Natural killer cell (primary cell): ENCODE measurements around the gene CCDC86. TPM values are rescaled to one million over a fixed set of nuclear protein-coding genes. Genes with fewer than 3 reads are reported as not detected.

Source experiments
- ATAC-seq, 3 donors: fragments of 150-1000 bp in 2 of 3; fragments of 200-7000 bp in 1 of 3; cut with Tn5 transposase; 1 replicate in 1 of 3; 2 replicates in 2 of 3; pipeline ENCODE4 v1.10.0; 2021; ENCODE audit warnings: mild to moderate bottlenecking in 2 of 3, moderate library complexity in 2 of 3
- DNase-seq, 2 donors: peaks; one replicate each; pipeline versions ENCODE4 v3.0.0 to v3.0.0-alpha.2; 2013 to 2021; ENCODE audit warnings: mixed read lengths in 1 of 2
- H3K27ac ChIP-seq: one replicate; pipeline ENCODE4 v1.5.1; 2013; ENCODE audit warnings: mild to moderate bottlenecking, low read length
- H3K27me3 ChIP-seq: one replicate; pipeline ENCODE4 v1.6.1; 2013; ENCODE audit warnings: low read length; ENCODE audit not compliant: control insufficient read depth, insufficient read depth
- H3K36me3 ChIP-seq: one replicate; pipeline ENCODE4 v1.6.1; 2013; ENCODE audit warnings: low read length; ENCODE audit not compliant: control insufficient read depth, insufficient read depth
- H3K4me1 ChIP-seq: one replicate; pipeline ENCODE4 v1.6.1; 2013; ENCODE audit warnings: low read length; ENCODE audit not compliant: control insufficient read depth, insufficient read depth
- H3K4me3 ChIP-seq: one replicate; pipeline ENCODE4 v1.5.1; 2013; ENCODE audit warnings: low read length
- H3K9me3 ChIP-seq: one replicate; pipeline ENCODE4 v1.6.1; 2013; ENCODE audit warnings: low read length; ENCODE audit not compliant: control insufficient read depth, insufficient read depth
- H3K27ac Mint-ChIP-seq, 2 donors: one replicate each; pipeline ENCODE4 v1.8.0; 2022; ENCODE audit warnings: mild to moderate bottlenecking in 2 of 2, mixed read lengths in 2 of 2, moderate library complexity in 1 of 2
- H3K27me3 Mint-ChIP-seq, 2 donors: one replicate each; pipeline ENCODE4 v1.8.0; 2022; ENCODE audit warnings: low read depth in 2 of 2, mixed read lengths in 2 of 2
- H3K36me3 Mint-ChIP-seq: one replicate; pipeline ENCODE4 v1.8.0; 2022; ENCODE audit warnings: mixed read lengths
- H3K4me1 Mint-ChIP-seq, 2 donors: one replicate each; pipeline ENCODE4 v1.8.0; 2022; ENCODE audit warnings: mixed read lengths in 2 of 2
- H3K4me3 Mint-ChIP-seq: one replicate; pipeline ENCODE4 v1.8.0; 2022; ENCODE audit warnings: mild to moderate bottlenecking, moderate library complexity, mixed read lengths
- H3K9me3 Mint-ChIP-seq, 2 donors: one replicate each; pipeline ENCODE4 v1.8.0; 2022; ENCODE audit warnings: mixed read lengths in 2 of 2
- CTCF ChIP-seq: fragments of 200-600 bp; IDR thresholded peaks from one replicate; pipeline ENCODE4 v1.8.0; 2022; ENCODE audit warnings: antibody characterized with exemption
- WGBS: methylation state at CpG from one replicate; pipeline ENCODE4 v1.1.7; 2013; ENCODE audit warnings: missing lambda C conversion rate; ENCODE audit not compliant: insufficient coverage; 5-methylcytosine and 5-hydroxymethylcytosine counted together
- intact Hi-C: fragments of 100-400 bp; cut with micrococcal nuclease; formaldehyde crosslinking; loops from one replicate; pipeline ENCODE4 v1.14.2; 2022
- total RNA-seq, 4 donors: library from RNA; stranded (reverse); fragments of 120-200 nt in 1 of 4; gene quantifications; one replicate each; pipeline versions ENCODE4 v1.2.3 to v1.2.4, GENCODE V29; 2013 to 2022

The CCDC86 gene
- total RNA-seq, 3 donors from 2014 or later (not counting 1 experiment from before 2014, with no cell fraction given) = 10.6 to 12.5 (median 10.7) TPM

- Histone ChIP-seq H3K4me1 (no peaks in the 10 kb centered on the region), H3K36me3 (no peaks in the 10 kb centered on the region), H3K4me3 (no peak overlapping the region), H3K9me3 (no peaks in the 10 kb centered on the region), H3K27ac (no peak overlapping the region), H3K27me3 (no peaks in the 10 kb centered on the region)
- intact Hi-C loops = no loop called here
- Mint-ChIP-seq H3K27me3 (peaks cover 0 to 7% of the 10 kb centered on the region in 2 donors), H3K27ac (no peak overlapping the region), H3K36me3 (no peaks in the 10 kb centered on the region), H3K9me3 (no peaks in the 10 kb centered on the region), H3K4me1 (no peaks in the 10 kb centered on the region), H3K4me3 (no peak overlapping the region)
- WGBS = 85% methylated on average over 5 of the region's 5 CpGs
- DNase-seq = no peak
- no peak for ATAC-seq
- no peak for TF ChIP-seq CTCF
Measured at GRCh38 chr11:60825118-60825517, 16.8 kb upstream of the CCDC86 start.

GRCh38 chr11:60825790-60826189 lies 16.1 kb upstream of the CCDC86 start:
- no peak for DNase-seq
- H3K36me3 Mint-ChIP-seq = no peaks in the 10 kb centered on the region
- Histone ChIP-seq H3K4me3 (no peak overlapping the region), H3K9me3 (no peaks in the 10 kb centered on the region), H3K36me3 (no peaks in the 10 kb centered on the region), H3K27me3 (no peaks in the 10 kb centered on the region), H3K4me1 (peaks cover 3% of the 10 kb centered on the region), H3K27ac (no peak overlapping the region)
- ATAC-seq = no peak
- H3K4me1 Mint-ChIP-seq = peaks cover 0 to 2% of the 10 kb centered on the region in 2 donors
- no peak overlapping the region for H3K4me3 Mint-ChIP-seq
- peaks cover 0 to 7% of the 10 kb centered on the region in 2 donors for H3K27me3 Mint-ChIP-seq
- no peak overlapping the region for H3K27ac Mint-ChIP-seq
- no peak for TF ChIP-seq CTCF
- H3K9me3 Mint-ChIP-seq = no peaks in the 10 kb centered on the region
- intact Hi-C loops = no loop called here
- WGBS = 74% methylated on average over 6 of the region's 6 CpGs

GRCh38 chr11:60830478-60831142 lies 11.3 kb upstream of the CCDC86 start:
- peaks cover 9% of the 10 kb centered on the region for H3K4me1 ChIP-seq
- ATAC-seq (peak; percentile 7 to 79 (median 64)), DNase-seq (no peak)
- no peaks in the 10 kb centered on the region for H3K36me3 ChIP-seq
- no peaks in the 10 kb centered on the region for H3K9me3 ChIP-seq
- 20% methylated on average over 9 of the region's 10 CpGs for WGBS
- TF ChIP-seq CTCF = no peak
- H3K27ac ChIP-seq = peak overlapping the region; percentile 52
- Mint-ChIP-seq H3K4me3 (no peak overlapping the region), H3K36me3 (no peaks in the 10 kb centered on the region), H3K27me3 (peaks cover 0 to 13% of the 10 kb centered on the region in 2 donors), H3K4me1 (peaks cover 0 to 5% of the 10 kb centered on the region in 2 donors), H3K9me3 (no peaks in the 10 kb centered on the region), H3K27ac (peak overlapping the region in 1 of 2 donors; percentile 82)
- no peak overlapping the region for H3K4me3 ChIP-seq
- intact Hi-C loops = loop anchor here (1.0 kb wide), 3 partner anchors 69 to 357 kb away; no protein-coding TSS in a partner anchor
- no peaks in the 10 kb centered on the region for H3K27me3 ChIP-seq

GRCh38 chr11:60831143-60831500 lies 10.8 kb upstream of the CCDC86 start:
- Mint-ChIP-seq H3K4me3 (no peak overlapping the region), H3K4me1 (peaks cover 0 to 5% of the 10 kb centered on the region in 2 donors), H3K9me3 (no peaks in the 10 kb centered on the region), H3K27me3 (peaks cover 0 to 15% of the 10 kb centered on the region in 2 donors), H3K36me3 (no peaks in the 10 kb centered on the region), H3K27ac (peak overlapping the region in 1 of 2 donors; percentile 82)
- WGBS = 22% methylated on average over 8 of the region's 8 CpGs
- Histone ChIP-seq H3K36me3 (no peaks in the 10 kb centered on the region), H3K27me3 (no peaks in the 10 kb centered on the region), H3K4me1 (peaks cover 10% of the 10 kb centered on the region), H3K9me3 (no peaks in the 10 kb centered on the region), H3K4me3 (no peak overlapping the region), H3K27ac (no peak overlapping the region)
- ATAC-seq (peak; percentile 82 to 95 (median 95)), DNase-seq (peak; percentile 74 to 91)
- intact Hi-C loops = loop anchor here (1.0 kb wide), 3 partner anchors 68 to 356 kb away; no protein-coding TSS in a partner anchor
- TF ChIP-seq CTCF = peak; percentile 96
